WERI-Rb-1 (cell line): ENCODE data around the gene SPOCK1.

ENCODE experiments used
- DNase-seq: peaks from one replicate; pipeline ENCODE4 v3.0.0-alpha.2; 2020
- H3K27ac ChIP-seq: fragments of 250-450 bp; sonication (Bioruptor Pico); 2 replicates; pipeline ENCODE4 v1.5.1; 2020; ENCODE audit warnings: mild to moderate bottlenecking, moderate library complexity
- H3K27me3 ChIP-seq: fragments of 250-450 bp; sonication (Bioruptor Pico); 2 replicates; pipeline ENCODE4 v1.5.1; 2021; ENCODE audit warnings: mild to moderate bottlenecking, low read depth, moderate library complexity; ENCODE audit not compliant: insufficient read depth, severe bottlenecking
- H3K36me3 ChIP-seq: fragments of 250-450 bp; sonication (Bioruptor Pico); 2 replicates; pipeline ENCODE4 v1.5.1; 2020; ENCODE audit warnings: mild to moderate bottlenecking, moderate library complexity
- H3K4me3 ChIP-seq: 2 replicates; pipeline ENCODE4 v1.5.1; 2011; ENCODE audit warnings: low read depth, mild to moderate bottlenecking, control low read depth, low read length
- H3K9me3 ChIP-seq: fragments of 250-450 bp; sonication (Bioruptor Pico); 2 replicates; pipeline ENCODE4 v1.5.1; 2021; ENCODE audit warnings: mild to moderate bottlenecking, moderate library complexity; ENCODE audit not compliant: severe bottlenecking
- CTCF ChIP-seq: IDR thresholded peaks from 2 replicates; pipeline ENCODE4 v1.5.1; 2011; ENCODE audit warnings: low read depth, mild to moderate bottlenecking, control low read depth, inconsistent platforms, low read length

The SPOCK1 gene

GRCh38 chr5:137071931-137072330 is 427.2 kb downstream of the SPOCK1 start:
- no peak for TF ChIP-seq CTCF
- Histone ChIP-seq H3K36me3 (no peaks in the 10 kb centered on the region), H3K27me3 (no peaks in the 10 kb centered on the region), H3K9me3 (no peaks in the 10 kb centered on the region), H3K27ac (no peak overlapping the region), H3K4me3 (no peak overlapping the region)
- DNase-seq = no peak

- H3K27ac ChIP-seq = no peak overlapping the region
- no peaks in the 10 kb centered on the region for H3K27me3 ChIP-seq
- no peak for DNase-seq
- H3K9me3 ChIP-seq = no peaks in the 10 kb centered on the region
- no peaks in the 10 kb centered on the region for H3K36me3 ChIP-seq
- no peak overlapping the region for H3K4me3 ChIP-seq
- TF ChIP-seq CTCF = no peak
Observed at GRCh38 chr5:137071526-137071925, 427.6 kb downstream of the SPOCK1 start.

GRCh38 chr5:137070521-137070920 is 428.6 kb downstream of the SPOCK1 start:
- H3K4me3 ChIP-seq = no peak overlapping the region
- no peak for DNase-seq
- TF ChIP-seq CTCF = no peak
- no peaks in the 10 kb centered on the region for H3K9me3 ChIP-seq
- no peaks in the 10 kb centered on the region for H3K36me3 ChIP-seq
- no peaks in the 10 kb centered on the region for H3K27me3 ChIP-seq
- H3K27ac ChIP-seq = no peak overlapping the region

GRCh38 chr5:137069358-137069757 is 429.8 kb downstream of the SPOCK1 start:
- no peak for DNase-seq
- Histone ChIP-seq H3K27me3 (no peaks in the 10 kb centered on the region), H3K27ac (no peak overlapping the region), H3K4me3 (no peak overlapping the region), H3K9me3 (no peaks in the 10 kb centered on the region), H3K36me3 (no peaks in the 10 kb centered on the region)
- TF ChIP-seq CTCF = no peak

- no peaks in the 10 kb centered on the region for H3K9me3 ChIP-seq
- H3K36me3 ChIP-seq = no peaks in the 10 kb centered on the region
- no peak overlapping the region for H3K4me3 ChIP-seq
- H3K27ac ChIP-seq = no peak overlapping the region
- no peak for DNase-seq
- no peak for TF ChIP-seq CTCF
- H3K27me3 ChIP-seq = no peaks in the 10 kb centered on the region
Observed at GRCh38 chr5:137061382-137061781, 437.7 kb downstream of the SPOCK1 start.

- Histone ChIP-seq H3K4me3 (no peak overlapping the region), H3K9me3 (no peaks in the 10 kb centered on the region), H3K27me3 (no peaks in the 10 kb centered on the region), H3K27ac (no peak overlapping the region), H3K36me3 (no peaks in the 10 kb centered on the region)
- no peak for TF ChIP-seq CTCF
- no peak for DNase-seq
Observed at GRCh38 chr5:137058089-137058488, 441.0 kb downstream of the SPOCK1 start.
